Testis (tissue), 3 donors: ENCODE measurements around the gene TMEM203. TPM values are rescaled to one million over a fixed set of nuclear protein-coding genes. Genes with fewer than 3 reads are reported as not detected.

Source experiments
- DNase-seq: peaks from one replicate; pipeline ENCODE4 v3.0.0-alpha.2; 2019
- H3K27ac ChIP-seq, 2 donors: fragments of 200-600 bp; sonication (generic); one replicate each; pipeline ENCODE4 v1.5.1; 2019
- H3K27me3 ChIP-seq: fragments of 200-600 bp; sonication (generic); one replicate; pipeline ENCODE4 v1.5.1; 2019
- H3K36me3 ChIP-seq: fragments of 200-600 bp; sonication (generic); one replicate; pipeline ENCODE4 v1.5.1; 2017; ENCODE audit warnings: low read depth; ENCODE audit errors: missing control alignments
- H3K4me1 ChIP-seq: fragments of 200-600 bp; sonication (generic); one replicate; pipeline ENCODE4 v1.5.1; 2019
- H3K4me3 ChIP-seq, 2 donors: fragments of 200-600 bp; sonication (generic); one replicate each; pipeline ENCODE4 v1.5.1; 2017 to 2019
- H3K9me3 ChIP-seq: fragments of 200-600 bp; sonication (generic); one replicate; pipeline ENCODE4 v1.5.1; 2017
- POLR2A ChIP-seq: fragments of 450-650 bp; IDR thresholded peaks from one replicate; pipeline ENCODE4 v1.6.1; 2017; ENCODE audit warnings: antibody characterized with exemption, mild to moderate bottlenecking, moderate library complexity
- WGBS, 2 donors: methylation state at CpG; one replicate each; pipeline ENCODE4 v1.1.5; 2018; 5-methylcytosine and 5-hydroxymethylcytosine counted together
- intact Hi-C: fragments of 100-400 bp; cut with DNase I; formaldehyde crosslinking; loops from one replicate; pipeline ENCODE4 v1.15.1; 2023; ENCODE audit warnings: low total_unique reads
- polyA plus RNA-seq: library from polyadenylated mRNA; stranded (reverse); fragments of 350-450 nt; fragmentation: Illumina TruSeq; extraction: RNeasy Lipid Tissue Mini Kit (QIAGEN cat#74804); gene quantifications from one replicate; pipeline ENCODE4 v1.2.3, GENCODE V29; 2014; ENCODE audit warnings: low read depth, low replicate concordance; ENCODE audit not compliant: insufficient read depth
- total RNA-seq, 2 donors: library from RNA; depleted of rRNA; stranded (reverse); fragments of >200 nt; gene quantifications; one replicate each; pipeline ENCODE4 v1.2.3, GENCODE V29; 2016
- TF ChIP-seq, protein P1 (sequence below), 3 experiments: fragments of 450-650 bp in 2 of 3; fragments of 200-600 bp in 1 of 3; sonication (generic) in 1 of 3; IDR thresholded peaks; one replicate each; pipeline ENCODE4 v1.5.1; 2016 to 2019; ENCODE audit warnings: antibody characterized with exemption in 3 of 3, mild to moderate bottlenecking in 2 of 3, moderate library complexity in 1 of 3

TMEM203 gene
- total and polyA plus RNA-seq, 3 donors from 2014 or later, result 36.3 to 51.2 (median 48.0) TPM

DNA sequence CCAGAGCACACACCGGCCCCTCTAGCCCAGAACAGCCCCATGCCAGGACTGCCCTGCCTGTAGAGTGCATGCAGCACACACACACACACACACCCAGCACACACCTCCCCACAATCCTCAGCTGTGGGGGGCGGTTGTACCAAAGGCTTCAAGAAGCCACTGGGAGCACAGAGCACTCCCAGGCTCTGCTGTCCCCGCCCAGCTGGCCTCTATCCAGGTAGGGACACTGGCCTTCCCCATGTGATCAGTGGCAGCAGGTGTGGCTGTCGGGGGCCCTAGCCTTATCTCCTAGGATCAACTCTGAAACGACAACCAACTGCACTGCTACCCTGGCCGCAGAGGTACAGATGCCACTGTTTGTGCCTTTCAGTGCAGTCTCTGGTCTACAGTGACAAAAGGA lies 19.1 kb downstream of the TMEM203 start:
- H3K36me3 ChIP-seq, result no peaks in the 10 kb centered on the region
- no peaks in the 10 kb centered on the region for H3K27me3 ChIP-seq
- no peaks in the 10 kb centered on the region for H3K9me3 ChIP-seq
- no peak for DNase-seq
- intact Hi-C loops, result no loop called here
- no peak for TF ChIP-seq POLR2A
- peaks cover 26% of the 10 kb centered on the region for H3K4me1 ChIP-seq
- 68 to 74% methylated on average over 3 to 6 of the region's 6 CpGs for WGBS, 2 donors
- H3K4me3 ChIP-seq, result no peak overlapping the region
- H3K27ac ChIP-seq, result no peak overlapping the region

DNA sequence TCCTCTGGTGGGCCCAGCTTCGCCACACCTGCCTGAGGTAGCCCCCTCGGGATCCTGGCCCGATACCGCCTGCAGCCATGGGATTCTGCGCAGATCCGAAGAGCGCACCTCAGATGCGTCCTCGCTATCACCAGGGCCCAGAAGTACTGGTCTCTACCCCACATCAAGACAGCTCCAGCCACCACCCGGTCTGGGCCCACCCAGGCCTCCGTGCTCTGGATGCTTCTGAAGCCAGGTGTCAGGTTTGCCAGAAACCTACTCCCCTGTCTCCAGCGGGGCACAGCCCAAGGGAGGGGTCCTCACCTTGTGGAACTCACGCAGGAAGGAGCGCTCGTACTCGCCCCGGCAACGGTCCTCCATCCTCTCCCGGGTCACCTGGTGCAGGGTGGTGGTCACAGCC lies 19.5 kb downstream of the TMEM203 start:
- Histone ChIP-seq H3K4me3 (no peak overlapping the region), H3K27me3 (no peaks in the 10 kb centered on the region), H3K4me1 (peaks cover 26% of the 10 kb centered on the region), H3K9me3 (no peaks in the 10 kb centered on the region), H3K27ac (no peak overlapping the region), H3K36me3 (no peaks in the 10 kb centered on the region)
- intact Hi-C loops, result no loop called here
- no peak for DNase-seq
- 95% methylated on average over 19 of the region's 19 CpGs; no CpG with 5 or more reads in 1 of the 2 donors for WGBS, 2 donors
- TF ChIP-seq, protein P1, sequence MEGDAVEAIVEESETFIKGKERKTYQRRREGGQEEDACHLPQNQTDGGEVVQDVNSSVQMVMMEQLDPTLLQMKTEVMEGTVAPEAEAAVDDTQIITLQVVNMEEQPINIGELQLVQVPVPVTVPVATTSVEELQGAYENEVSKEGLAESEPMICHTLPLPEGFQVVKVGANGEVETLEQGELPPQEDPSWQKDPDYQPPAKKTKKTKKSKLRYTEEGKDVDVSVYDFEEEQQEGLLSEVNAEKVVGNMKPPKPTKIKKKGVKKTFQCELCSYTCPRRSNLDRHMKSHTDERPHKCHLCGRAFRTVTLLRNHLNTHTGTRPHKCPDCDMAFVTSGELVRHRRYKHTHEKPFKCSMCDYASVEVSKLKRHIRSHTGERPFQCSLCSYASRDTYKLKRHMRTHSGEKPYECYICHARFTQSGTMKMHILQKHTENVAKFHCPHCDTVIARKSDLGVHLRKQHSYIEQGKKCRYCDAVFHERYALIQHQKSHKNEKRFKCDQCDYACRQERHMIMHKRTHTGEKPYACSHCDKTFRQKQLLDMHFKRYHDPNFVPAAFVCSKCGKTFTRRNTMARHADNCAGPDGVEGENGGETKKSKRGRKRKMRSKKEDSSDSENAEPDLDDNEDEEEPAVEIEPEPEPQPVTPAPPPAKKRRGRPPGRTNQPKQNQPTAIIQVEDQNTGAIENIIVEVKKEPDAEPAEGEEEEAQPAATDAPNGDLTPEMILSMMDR (IDR thresholded peaks at IDR 0.05), result no peak
- TF ChIP-seq POLR2A, result no peak

DNA sequence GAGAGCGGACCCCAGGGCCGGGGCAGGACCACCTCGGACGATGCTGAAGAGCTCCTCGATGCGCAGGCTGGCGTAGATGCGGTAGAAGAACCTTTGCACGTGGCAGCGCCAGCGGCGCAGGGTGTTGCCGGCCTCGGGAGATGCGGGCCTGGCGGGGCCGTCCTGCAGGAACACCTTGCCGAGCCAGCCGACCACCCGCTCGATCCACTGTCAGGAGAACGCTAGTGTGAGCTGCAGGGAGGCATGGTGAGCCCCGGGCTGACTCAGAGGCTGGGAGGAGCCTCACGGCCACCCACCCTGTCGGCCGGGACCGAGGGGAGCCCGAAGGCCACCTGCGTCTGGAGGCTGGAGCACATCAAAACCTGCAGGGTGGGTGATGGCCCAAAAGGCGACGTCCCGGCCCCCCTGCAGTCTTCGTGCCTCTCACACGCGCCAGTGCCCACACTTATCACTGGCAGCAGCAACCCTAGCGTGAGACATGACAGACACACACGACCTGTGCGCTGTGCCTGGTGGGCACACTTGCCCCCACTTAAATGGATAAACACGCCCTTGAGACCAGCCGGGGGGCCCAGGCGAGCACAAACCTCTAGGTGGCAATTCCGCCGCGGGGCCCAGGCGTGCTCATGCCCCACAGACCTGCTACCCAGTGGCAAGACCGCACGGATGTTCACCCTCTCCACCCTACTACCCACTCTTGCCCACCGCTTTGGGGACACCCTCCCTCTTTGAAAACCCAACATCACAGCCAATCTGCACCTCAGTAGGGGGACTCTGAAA lies 20.4 kb downstream of the TMEM203 start:
- H3K27ac ChIP-seq, result no peak overlapping the region
- H3K9me3 ChIP-seq, result no peaks in the 10 kb centered on the region
- intact Hi-C loops, result no loop called here
- no peak overlapping the region for H3K4me3 ChIP-seq
- peaks cover 25% of the 10 kb centered on the region for H3K4me1 ChIP-seq
- TF ChIP-seq, protein P1 (IDR thresholded peaks at IDR 0.05), result no peak
- no peak for TF ChIP-seq POLR2A
- no peaks in the 10 kb centered on the region for H3K36me3 ChIP-seq
- DNase-seq, result no peak
- no peaks in the 10 kb centered on the region for H3K27me3 ChIP-seq
- 91 to 92% methylated on average over 34 to 48 of the region's 48 CpGs for WGBS, 2 donors

DNA sequence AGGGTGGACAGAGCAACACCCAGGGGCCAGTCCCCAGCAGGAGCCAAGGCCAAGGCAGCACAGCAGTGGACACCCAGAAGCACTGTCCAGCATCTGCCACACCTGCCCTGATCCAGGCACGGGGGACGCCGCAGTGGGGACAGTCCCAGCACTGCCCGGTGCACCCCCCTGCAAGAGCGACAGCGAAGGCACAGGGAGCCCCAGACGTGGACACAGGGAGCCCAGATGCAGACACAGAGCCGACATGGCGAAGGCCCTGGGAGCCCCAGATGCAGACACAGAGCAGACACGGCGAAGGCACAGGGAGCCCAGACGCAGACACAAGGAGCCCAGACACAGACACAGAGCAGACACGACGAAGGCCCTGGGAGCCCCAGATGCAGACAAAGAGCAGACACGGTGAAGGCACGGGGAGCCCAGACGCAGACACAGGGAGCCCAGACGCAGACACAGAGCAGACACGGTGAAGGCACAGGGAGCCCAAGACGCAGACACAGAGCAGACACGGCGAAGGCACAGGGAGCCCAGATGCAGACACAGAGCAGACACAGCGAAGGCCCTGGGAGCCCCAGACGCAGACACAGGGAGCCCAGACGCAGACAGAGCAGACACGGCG lies 21.4 kb downstream of the TMEM203 start:
- peaks cover 16% of the 10 kb centered on the region for H3K4me1 ChIP-seq
- H3K36me3 ChIP-seq, result no peaks in the 10 kb centered on the region
- DNase-seq, result no peak
- no peaks in the 10 kb centered on the region for H3K27me3 ChIP-seq
- intact Hi-C loops, result no loop called here
- no peak overlapping the region for H3K4me3 ChIP-seq
- TF ChIP-seq, protein P1 (IDR thresholded peaks at IDR 0.05), result no peak
- no peak for TF ChIP-seq POLR2A
- H3K9me3 ChIP-seq, result no peaks in the 10 kb centered on the region
- 94% methylated on average over 25 to 27 of the region's 27 CpGs for WGBS, 2 donors
- no peak overlapping the region for H3K27ac ChIP-seq

DNA sequence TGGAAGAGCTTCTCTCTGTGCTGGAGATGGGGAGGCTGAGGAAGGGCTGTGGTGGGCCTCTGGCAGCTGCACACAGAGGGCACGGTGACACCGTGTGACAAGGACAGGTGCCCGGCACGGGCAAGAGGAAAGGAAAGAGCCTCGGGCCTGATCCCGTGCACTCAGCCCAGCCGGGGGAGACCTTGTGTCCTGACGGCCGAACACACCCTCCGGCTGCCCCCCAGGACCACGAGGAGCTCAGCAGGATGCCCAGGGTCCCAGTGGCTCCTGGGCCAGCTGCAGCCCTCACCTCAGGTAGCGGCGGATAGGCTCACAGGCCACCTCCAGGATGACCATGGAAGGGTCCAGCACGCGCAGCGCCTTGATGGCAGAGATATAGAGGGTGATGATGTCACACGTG lies 22.6 kb downstream of the TMEM203 start:
- Histone ChIP-seq H3K36me3 (no peaks in the 10 kb centered on the region), H3K27ac (no peak overlapping the region), H3K4me1 (peaks cover 16% of the 10 kb centered on the region), H3K4me3 (no peak overlapping the region), H3K9me3 (no peaks in the 10 kb centered on the region), H3K27me3 (no peaks in the 10 kb centered on the region)
- intact Hi-C loops, result no loop called here
- WGBS, 2 donors, result 89 to 91% methylated on average over 10 to 17 of the region's 17 CpGs
- TF ChIP-seq, protein P1 (IDR thresholded peaks at IDR 0.05), result no peak
- no peak for TF ChIP-seq POLR2A
- no peak for DNase-seq
